ENCODE results near the gene MAP2. TPM values are rescaled to one million over a fixed set of nuclear protein-coding genes. Genes with fewer than 3 reads are reported as not detected.

The MAP2 gene
- total RNA-seq, 6 experiments from 2014 or later: 1.0 to 2.0 (median 1.6) TPM

- no peaks in the 10 kb centered on the region for H3K36me3 Mint-ChIP-seq (ENCODE audit: low read depth)
- DNase-seq: no peak
- no peaks in the 10 kb centered on the region for H3K27me3 Mint-ChIP-seq (ENCODE audit: insufficient read depth)
- H3K4me3 Mint-ChIP-seq: no peak overlapping the region
- H3K9me3 Mint-ChIP-seq: 0 out of 2 replicates have a peak, but pooled peaks cover 4% of the 10 kb centered on the region
- no peak for TF ChIP-seq CTCF (IDR thresholded peaks at IDR 0.05)
- H3K4me1 Mint-ChIP-seq (ENCODE audit: low read depth): no peaks in the 10 kb centered on the region
- H3K27ac Mint-ChIP-seq: no peak overlapping the region
Observed at GRCh38 chr2:209411296-209411695, 12.6 kb upstream of the MAP2 start.

GRCh38 chr2:209411718-209412117 is 12.1 kb upstream of the MAP2 start:
- TF ChIP-seq CTCF (IDR thresholded peaks at IDR 0.05): no peak
- Mint-ChIP-seq H3K9me3 (0 out of 2 replicates have a peak, but pooled peaks cover 4% of the 10 kb centered on the region), H3K36me3 (ENCODE audit: low read depth) (no peaks in the 10 kb centered on the region), H3K27ac (no peak overlapping the region), H3K4me1 (ENCODE audit: low read depth) (no peaks in the 10 kb centered on the region), H3K27me3 (ENCODE audit: insufficient read depth) (no peaks in the 10 kb centered on the region), H3K4me3 (no peak overlapping the region)
- no peak for DNase-seq

GRCh38 chr2:209413311-209414014 is 10.4 kb upstream of the MAP2 start:
- Mint-ChIP-seq H3K36me3 (ENCODE audit: low read depth) (no peaks in the 10 kb centered on the region), H3K27ac (no peak overlapping the region), H3K4me3 (no peak overlapping the region), H3K4me1 (ENCODE audit: low read depth) (no peaks in the 10 kb centered on the region), H3K27me3 (ENCODE audit: insufficient read depth) (no peaks in the 10 kb centered on the region), H3K9me3 (0 out of 2 replicates have a peak, but pooled peaks cover 4% of the 10 kb centered on the region)
- no peak for DNase-seq
- no peak for TF ChIP-seq CTCF (IDR thresholded peaks at IDR 0.05)

- no peak overlapping the region for H3K4me3 Mint-ChIP-seq
- H3K9me3 Mint-ChIP-seq: 0 out of 2 replicates have a peak, but pooled peaks cover 4% of the 10 kb centered on the region
- no peak for TF ChIP-seq CTCF (IDR thresholded peaks at IDR 0.05)
Observed at GRCh38 chr2:209416913-209417312, 6.9 kb upstream of the MAP2 start.

GRCh38 chr2:209422191-209422754 is 1.6 kb upstream of the MAP2 start:
- Mint-ChIP-seq H3K4me1 (ENCODE audit: low read depth) (peaks cover 29% of the 10 kb centered on the region), H3K27me3 (ENCODE audit: insufficient read depth) (peaks cover 3% of the 10 kb centered on the region; the same call in 1 of the 2 replicates), H3K36me3 (ENCODE audit: low read depth) (no peaks in the 10 kb centered on the region), H3K4me3 (no peak overlapping the region), H3K27ac (no peak overlapping the region), H3K9me3 (no peaks in the 10 kb centered on the region)
- TF ChIP-seq CTCF (IDR thresholded peaks at IDR 0.05): no peak
- DNase-seq: no peak

More at GRCh38 chr2:209416913-209417312, 6.9 kb upstream of the MAP2 start:
- Mint-ChIP-seq H3K27ac (no peak overlapping the region), H3K27me3 (ENCODE audit: insufficient read depth) (no peaks in the 10 kb centered on the region), H3K4me1 (ENCODE audit: low read depth) (peaks cover 6% of the 10 kb centered on the region; the same call in 1 of the 2 replicates), H3K36me3 (ENCODE audit: low read depth) (no peaks in the 10 kb centered on the region)
- no peak for DNase-seq

All from HFFc6 (cell line).